C1 segment of cervical spinal cord (tissue), 14 donors: ENCODE results near the gene IL9R.
"Not testable (repeated sequence)": the region's sequence is repeated elsewhere in the genome, so short reads cannot be mapped to it uniquely, and the experiment has no call there.

Source experiments
- DNase-seq, 14 donors: peaks; one replicate each; lab custom pipeline; 2025; lab: John Stamatoyannopoulos, UW

Gene IL9R

DNA sequence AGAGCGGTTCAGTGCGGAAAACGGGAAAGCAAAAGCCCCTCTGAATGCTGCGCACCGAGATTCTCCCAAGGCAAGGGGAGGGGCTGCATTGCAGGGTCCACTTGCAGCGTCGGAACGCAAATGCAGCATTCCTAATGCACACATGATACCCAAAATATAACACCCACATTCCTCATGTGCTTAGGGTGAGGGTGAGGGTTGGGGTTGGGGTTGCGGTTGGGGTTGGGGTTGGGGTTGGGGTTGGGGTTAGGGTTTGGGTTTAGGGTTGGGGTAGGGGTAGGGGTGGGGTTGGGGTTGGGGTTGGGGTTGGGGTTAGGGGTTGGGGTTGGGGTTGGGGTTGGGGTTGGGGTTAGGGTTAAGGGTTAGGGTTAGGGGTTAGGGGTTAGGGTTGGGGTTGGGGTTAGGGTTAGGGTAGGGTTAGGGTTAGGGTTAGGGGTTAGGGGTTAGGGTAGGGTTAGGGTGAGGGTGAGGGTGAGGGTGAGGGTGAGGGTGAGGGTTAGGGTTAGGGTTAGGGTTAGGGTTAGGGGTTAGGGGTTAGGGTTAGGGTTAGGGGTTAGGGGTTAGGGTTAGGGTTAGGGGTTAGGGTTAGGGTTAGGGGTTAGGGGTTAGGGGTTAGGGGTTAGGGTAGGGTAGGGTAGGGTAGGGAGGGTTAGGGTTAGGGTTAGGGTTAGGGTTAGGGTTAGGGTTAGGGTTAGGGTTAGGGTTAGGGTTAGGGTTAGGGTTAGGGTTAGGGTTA is 32.4 kb downstream of the IL9R start:
- DNase-seq: not testable (repeated sequence)

- not testable (repeated sequence) for DNase-seq
Observed at GRCh38 chrX:156030474-156030873, 33.0 kb downstream of the IL9R start.
